Breast epithelium (tissue), 3 donors: ENCODE data around the gene TNFRSF25.

ENCODE experiments used
- POLR2A ChIP-seq: fragments of 450-650 bp; IDR thresholded peaks from one replicate; pipeline ENCODE4 v1.6.1; 2016; ENCODE audit warnings: antibody characterized with exemption, mild to moderate bottlenecking, moderate library complexity
- TF ChIP-seq, protein P1 (sequence below), 3 donors: fragments of 450-650 bp; IDR thresholded peaks; one replicate each; pipeline ENCODE4 v1.5.1; 2016 to 2017; ENCODE audit warnings: antibody characterized with exemption in 3 of 3, mild to moderate bottlenecking in 3 of 3, moderate library complexity in 3 of 3

- TF ChIP-seq, protein P1, sequence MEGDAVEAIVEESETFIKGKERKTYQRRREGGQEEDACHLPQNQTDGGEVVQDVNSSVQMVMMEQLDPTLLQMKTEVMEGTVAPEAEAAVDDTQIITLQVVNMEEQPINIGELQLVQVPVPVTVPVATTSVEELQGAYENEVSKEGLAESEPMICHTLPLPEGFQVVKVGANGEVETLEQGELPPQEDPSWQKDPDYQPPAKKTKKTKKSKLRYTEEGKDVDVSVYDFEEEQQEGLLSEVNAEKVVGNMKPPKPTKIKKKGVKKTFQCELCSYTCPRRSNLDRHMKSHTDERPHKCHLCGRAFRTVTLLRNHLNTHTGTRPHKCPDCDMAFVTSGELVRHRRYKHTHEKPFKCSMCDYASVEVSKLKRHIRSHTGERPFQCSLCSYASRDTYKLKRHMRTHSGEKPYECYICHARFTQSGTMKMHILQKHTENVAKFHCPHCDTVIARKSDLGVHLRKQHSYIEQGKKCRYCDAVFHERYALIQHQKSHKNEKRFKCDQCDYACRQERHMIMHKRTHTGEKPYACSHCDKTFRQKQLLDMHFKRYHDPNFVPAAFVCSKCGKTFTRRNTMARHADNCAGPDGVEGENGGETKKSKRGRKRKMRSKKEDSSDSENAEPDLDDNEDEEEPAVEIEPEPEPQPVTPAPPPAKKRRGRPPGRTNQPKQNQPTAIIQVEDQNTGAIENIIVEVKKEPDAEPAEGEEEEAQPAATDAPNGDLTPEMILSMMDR (IDR thresholded peaks at IDR 0.05): no peak
- no peak for TF ChIP-seq POLR2A
Observed at GRCh38 chr1:6412896-6413295, 53.1 kb downstream of the TNFRSF25 start.
